ENCODE measurements around the gene KLRB1. TPM values are rescaled to one million over a fixed set of nuclear protein-coding genes. Genes with fewer than 3 reads are reported as not detected.

Gene KLRB1
- total RNA-seq, 1 donor from 2014 or later: not detected

Other genes starting within 250 kb of the KLRB1 start
- gene CLEC2D, start 61.8 kb upstream of the KLRB1 start, total RNA-seq: 0.99 and 1.3 TPM in 2 replicates
- gene CLECL1, start 125.2 kb upstream of the KLRB1 start, total RNA-seq: not detected in 2 replicates
- gene CD69, start 153.0 kb upstream of the KLRB1 start, total RNA-seq: 0.40 and 0.44 TPM in 2 replicates
- 0.20 TPM in 1 of 2 replicates, not detected in the other for gene KLRF1, start 219.6 kb upstream of the KLRB1 start, total RNA-seq

Data from lung microvascular endothelial cell (primary cell).